Putamen (tissue), 1 donor: Measurements from ENCODE around the gene NR2E3.
A peak's percentile ranks its signal among the peaks of the same experiment; 100 is the strongest.

Experiments
- DNase-seq: peaks from one replicate; pipeline ENCODE4 v3.0.0-alpha.2; 2016; ENCODE audit warnings: low spot score

Gene NR2E3

GRCh38 chr15:71791975-71792374 is 18.4 kb upstream of the NR2E3 start:
- no peak for DNase-seq

- DNase-seq, result no peak
Observed at GRCh38 chr15:71792521-71792920, 17.8 kb upstream of the NR2E3 start.

GRCh38 chr15:71798641-71799040 is 11.7 kb upstream of the NR2E3 start:
- no peak for DNase-seq

- no peak for DNase-seq
Observed at GRCh38 chr15:71800190-71800589, 10.2 kb upstream of the NR2E3 start.

- DNase-seq, result peak; percentile 56
Observed at GRCh38 chr15:71800835-71801745, 9.3 kb upstream of the NR2E3 start.

- DNase-seq, result no peak
Observed at GRCh38 chr15:71801935-71802655, 8.3 kb upstream of the NR2E3 start.

- DNase-seq, result no peak
Observed at GRCh38 chr15:71802770-71803169, 7.6 kb upstream of the NR2E3 start.

GRCh38 chr15:71804226-71804625 is 6.1 kb upstream of the NR2E3 start:
- no peak for DNase-seq

GRCh38 chr15:71804695-71805470 is 5.5 kb upstream of the NR2E3 start:
- no peak for DNase-seq

GRCh38 chr15:71806452-71806931 is 3.9 kb upstream of the NR2E3 start:
- no peak for DNase-seq

GRCh38 chr15:71807125-71807629 is 3.2 kb upstream of the NR2E3 start:
- DNase-seq, result no peak

- no peak for DNase-seq
Observed at GRCh38 chr15:71807691-71808091, 2.7 kb upstream of the NR2E3 start.

GRCh38 chr15:71808311-71809020 is 1.9 kb upstream of the NR2E3 start:
- no peak for DNase-seq

GRCh38 chr15:71809346-71809745 is 1.0 kb upstream of the NR2E3 start:
- no peak for DNase-seq

GRCh38 chr15:71811036-71811736 is 832 bp downstream of the NR2E3 start:
- no peak for DNase-seq

- DNase-seq, result no peak
Observed at GRCh38 chr15:71811752-71812735, 1.7 kb downstream of the NR2E3 start.

- DNase-seq, result no peak
Observed at GRCh38 chr15:71812966-71813722, 2.8 kb downstream of the NR2E3 start.

GRCh38 chr15:71813723-71814470 is 3.5 kb downstream of the NR2E3 start:
- DNase-seq, result no peak
